Activated CD4-positive, alpha-beta T cell treated with anti-CD3 and anti-CD28 coated beads, Interleukin-2, amount 50 U/mL, for 16 hours (primary cell): ENCODE results near the gene FRMD4A.
"Not testable (repeated sequence)": the region's sequence is repeated elsewhere in the genome, so short reads cannot be mapped to it uniquely, and the experiment has no call there.

Experiments
- DNase-seq: peaks from one replicate; pipeline ENCODE4 v3.0.0-alpha.2; 2020

Gene FRMD4A

DNA sequence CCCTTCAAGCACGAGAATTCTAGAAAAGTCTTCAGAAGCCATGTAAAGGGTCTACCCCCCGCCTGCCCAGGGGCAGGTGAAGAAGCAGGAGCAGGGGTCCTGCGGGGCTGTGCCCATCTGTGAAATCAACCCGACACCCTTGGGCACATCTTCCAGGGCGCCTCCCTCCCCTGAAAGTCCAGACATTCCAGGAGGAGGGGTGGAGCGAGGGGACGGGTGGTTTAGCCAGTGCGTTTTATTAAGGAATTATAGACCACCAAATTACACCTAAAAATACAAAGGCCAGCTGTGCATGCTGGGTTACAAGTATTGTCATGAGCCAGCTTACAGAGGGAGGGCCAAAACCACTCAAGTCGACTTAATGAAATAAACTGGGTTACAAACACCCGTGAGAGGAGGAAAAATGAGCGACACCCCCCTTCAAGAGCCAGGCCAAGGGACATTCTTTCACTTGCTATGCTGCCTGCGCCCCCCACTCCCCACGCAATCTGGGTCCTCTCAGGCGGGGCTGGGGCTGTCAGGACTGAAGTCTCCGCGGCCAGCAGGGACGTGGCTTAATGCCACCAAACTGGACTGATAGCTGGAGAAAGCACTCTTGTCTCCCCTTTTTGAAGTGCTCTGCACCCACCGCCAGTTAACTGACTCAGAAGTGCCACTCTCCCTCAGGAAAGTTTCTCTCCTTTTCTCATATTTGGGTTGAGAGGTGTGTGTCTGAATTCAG, 360.3 kb downstream of the FRMD4A start:
- DNase-seq, result no peak

GRCh38 chr10:13969792-13970140, 361.0 kb downstream of the FRMD4A start:
- DNase-seq, result no peak

DNA sequence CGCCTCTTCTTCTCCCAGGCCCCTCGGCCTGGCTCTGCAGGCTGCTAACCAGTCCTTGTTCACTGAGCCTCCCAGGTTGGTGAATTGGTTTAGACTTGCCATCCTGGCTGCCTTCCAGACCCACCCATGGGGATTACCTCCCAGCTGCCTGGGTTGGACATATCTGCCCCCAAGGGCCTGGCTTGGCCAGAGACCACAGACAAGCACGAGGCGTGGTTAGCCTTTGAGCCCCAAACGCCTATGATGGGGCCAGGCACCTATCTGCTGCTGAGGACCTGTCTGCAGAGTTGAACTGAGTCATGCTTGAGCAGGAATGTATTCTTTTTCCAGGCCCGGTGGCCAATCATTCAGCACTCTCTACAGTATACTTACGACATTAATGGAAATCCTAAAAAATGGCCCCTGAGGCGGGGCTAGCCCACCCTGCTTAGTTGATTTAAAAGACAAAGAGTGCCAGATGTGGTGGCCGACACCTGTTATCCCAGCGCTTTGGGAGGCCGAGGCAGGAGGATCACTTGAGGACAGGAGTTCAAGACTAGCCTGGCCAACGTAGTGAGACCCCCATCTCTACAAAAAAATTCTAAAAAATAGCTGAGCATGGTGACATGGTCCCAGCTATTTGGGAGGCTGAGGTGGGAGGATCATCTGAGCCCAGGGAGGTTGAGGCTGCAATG, 361.5 kb downstream of the FRMD4A start:
- DNase-seq, result no peak

GRCh38 chr10:13961853-13962252, 368.9 kb downstream of the FRMD4A start:
- DNase-seq, result no peak

GRCh38 chr10:13961097-13961496, 369.6 kb downstream of the FRMD4A start:
- DNase-seq, result no peak

GRCh38 chr10:13960603-13961002, 370.1 kb downstream of the FRMD4A start:
- DNase-seq, result no peak

GRCh38 chr10:13959443-13960359, 371.0 kb downstream of the FRMD4A start:
- no peak for DNase-seq

DNA sequence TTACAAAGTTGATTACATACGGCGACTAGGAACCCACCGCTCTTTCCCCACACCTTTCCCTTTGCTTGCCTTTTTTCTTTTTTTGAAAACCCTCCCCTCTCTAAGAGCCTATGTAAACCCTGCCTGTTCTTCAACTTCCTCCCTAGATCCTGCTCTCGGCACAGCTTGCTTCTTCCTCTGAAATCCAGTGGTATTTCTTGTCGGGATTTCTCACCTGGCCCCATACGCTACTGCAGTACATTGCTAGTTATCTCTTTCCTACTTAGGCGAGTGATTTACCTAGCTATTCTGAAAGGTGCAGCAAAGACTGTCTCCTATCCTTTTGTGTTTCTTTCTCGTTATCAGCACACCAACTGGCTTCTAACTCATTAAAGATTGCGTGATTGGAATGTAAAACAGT, 372.9 kb downstream of the FRMD4A start:
- no peak for DNase-seq

DNA sequence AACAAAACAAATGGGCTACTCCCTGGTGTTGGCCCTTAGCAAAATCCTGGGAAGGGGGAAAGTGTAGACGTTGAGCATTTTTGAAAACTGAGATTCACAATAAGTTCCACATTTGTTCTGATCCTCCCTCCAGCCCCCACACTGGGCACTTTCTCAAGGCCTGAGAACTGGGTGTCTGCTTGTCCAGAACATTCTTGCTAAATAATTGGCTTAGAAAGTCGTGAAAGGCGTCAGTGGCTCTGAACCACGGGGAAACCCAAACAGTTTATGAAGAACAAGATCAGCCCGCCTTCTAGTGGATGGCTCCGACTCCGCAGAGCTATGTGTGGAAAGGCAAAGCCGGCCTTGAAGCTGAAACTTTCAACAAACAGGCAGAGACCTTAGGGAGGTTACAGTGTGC, 373.9 kb downstream of the FRMD4A start:
- DNase-seq, result no peak

DNA sequence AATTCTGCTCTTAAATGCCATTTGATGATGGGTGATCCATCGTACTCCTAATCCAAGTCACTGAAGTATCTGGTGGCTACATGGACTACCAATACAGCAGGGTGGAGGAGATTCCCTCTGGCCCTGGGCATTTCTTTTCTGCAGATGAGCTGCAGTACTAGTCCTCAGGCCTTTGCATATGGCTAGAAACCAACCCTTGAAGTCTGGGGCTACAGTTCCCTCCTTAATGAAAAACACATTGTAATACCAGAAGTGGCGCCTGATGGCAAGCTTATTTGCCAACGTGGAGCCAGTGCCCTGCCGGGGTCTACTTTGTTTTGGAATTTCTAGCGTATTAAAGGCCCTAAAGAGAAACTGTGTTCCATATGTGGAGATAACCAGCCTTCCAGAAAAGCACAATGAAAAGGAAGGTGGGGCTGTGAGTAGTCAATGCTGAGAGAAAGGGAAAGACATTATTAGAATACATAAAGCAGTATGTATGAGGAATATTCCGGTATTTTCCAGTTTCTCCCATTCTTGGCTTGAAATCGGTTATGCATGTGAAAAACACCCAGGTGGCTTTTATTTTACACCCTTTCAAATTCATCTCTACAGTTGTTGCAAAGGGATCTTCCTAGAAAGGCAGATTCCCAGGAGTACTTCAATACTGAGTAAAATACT, 375.2 kb downstream of the FRMD4A start:
- no peak for DNase-seq

DNA sequence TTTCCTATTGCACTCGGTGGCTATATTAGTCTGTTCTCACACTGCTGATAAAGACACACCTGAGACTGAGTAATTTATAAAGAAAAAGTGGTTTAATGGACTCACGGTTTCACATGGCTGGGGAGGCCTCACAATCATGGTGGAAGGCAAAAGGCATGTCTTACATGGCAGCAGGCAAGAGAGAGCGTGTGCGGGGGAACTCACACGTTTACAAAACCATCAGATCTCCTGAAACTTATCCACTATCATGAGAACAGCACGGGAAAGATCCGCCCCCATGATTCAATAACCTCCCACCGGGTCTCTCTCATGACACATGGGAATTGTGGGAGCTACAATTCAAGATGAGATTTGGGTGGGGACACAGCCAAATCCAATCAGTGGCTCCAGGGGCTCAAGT, 376.5 kb downstream of the FRMD4A start:
- not testable (repeated sequence) for DNase-seq

- no peak for DNase-seq
Measured at GRCh38 chr10:13953371-13953770, 377.4 kb downstream of the FRMD4A start.

DNA sequence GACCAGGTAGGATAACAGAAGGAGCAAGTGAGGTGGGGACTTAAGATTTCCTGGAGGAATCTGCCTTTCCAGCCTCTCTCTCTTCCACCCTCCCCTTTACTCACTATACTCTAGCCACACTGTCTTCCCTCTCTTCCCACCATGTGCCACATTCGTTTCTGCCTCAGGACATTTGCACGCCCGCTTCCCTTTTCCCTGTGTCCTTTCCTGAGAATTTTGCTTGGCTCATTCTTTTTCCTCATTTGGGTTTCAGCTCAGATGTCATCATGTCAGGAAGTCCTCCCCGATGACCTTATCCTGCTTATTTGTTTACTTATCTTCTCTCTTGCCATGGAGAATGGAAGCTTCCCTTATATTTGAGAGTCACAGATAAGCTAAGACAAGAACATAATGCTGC, 380.2 kb downstream of the FRMD4A start:
- no peak for DNase-seq

DNA sequence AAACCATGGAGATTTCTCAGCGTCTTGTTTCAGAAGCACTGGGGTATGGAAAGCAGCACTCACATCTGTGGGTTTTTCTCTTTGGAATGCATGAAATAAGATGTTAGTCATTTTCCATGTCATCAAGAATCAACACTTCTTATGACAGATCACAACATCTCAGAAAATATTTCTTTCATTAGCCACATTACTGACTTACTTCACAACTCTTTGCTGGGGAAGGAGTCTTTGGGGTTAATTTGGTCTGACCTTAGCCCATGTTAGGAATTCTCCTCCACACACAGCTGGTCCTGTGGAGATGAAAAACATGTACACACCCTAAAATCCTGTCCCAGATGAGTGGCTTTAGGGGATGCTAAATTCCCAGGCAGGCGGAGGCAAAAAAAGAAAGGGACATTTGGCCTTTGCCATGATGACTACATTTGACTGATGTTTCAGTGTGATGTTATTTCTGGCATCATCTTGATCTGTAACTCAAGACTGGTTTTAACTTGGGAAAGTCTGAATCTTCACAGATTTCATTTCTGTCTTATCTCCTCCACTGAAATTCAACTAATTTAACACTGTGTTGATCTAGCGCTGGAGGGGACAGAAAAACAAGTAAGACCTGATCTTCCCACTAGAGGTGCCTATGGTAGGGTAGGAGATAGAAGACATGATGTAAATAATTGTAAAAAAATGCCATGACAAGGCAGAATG, 380.7 kb downstream of the FRMD4A start:
- DNase-seq, result no peak

DNA sequence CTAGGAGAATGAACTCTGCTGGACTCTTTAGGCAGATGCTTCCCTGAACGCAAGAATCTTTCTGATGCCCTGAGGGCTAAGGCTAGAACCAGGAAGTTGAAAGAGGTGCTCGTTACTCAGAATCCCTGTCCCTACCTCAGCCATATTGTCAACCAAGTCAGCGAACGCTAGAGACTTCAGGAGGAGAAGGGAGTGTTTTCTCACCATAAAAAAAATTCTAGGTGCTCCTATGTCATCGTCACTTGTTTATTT, 384.6 kb downstream of the FRMD4A start:
- DNase-seq, result no peak

GRCh38 chr10:13945390-13946208, 385.1 kb downstream of the FRMD4A start:
- DNase-seq, result no peak

DNA sequence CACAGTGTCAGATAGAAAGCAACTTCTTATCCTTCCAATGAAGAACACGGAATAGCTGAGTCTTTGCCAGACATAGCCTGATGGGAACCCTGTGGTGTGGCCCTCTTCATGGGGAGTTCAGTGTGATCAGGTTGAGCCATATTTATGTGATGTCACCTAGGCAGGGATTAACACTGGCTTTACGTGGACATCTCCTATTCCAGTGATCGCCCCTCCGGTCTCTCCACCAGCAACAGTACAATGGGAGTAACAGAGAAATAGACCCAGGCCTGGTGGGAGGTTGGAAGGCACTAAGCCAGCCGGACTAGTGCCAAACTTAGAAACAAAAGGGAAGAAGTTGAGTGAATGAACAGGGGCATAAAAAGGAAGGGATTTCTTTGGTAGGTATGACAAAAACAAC, 385.9 kb downstream of the FRMD4A start:
- DNase-seq, result no peak

DNA sequence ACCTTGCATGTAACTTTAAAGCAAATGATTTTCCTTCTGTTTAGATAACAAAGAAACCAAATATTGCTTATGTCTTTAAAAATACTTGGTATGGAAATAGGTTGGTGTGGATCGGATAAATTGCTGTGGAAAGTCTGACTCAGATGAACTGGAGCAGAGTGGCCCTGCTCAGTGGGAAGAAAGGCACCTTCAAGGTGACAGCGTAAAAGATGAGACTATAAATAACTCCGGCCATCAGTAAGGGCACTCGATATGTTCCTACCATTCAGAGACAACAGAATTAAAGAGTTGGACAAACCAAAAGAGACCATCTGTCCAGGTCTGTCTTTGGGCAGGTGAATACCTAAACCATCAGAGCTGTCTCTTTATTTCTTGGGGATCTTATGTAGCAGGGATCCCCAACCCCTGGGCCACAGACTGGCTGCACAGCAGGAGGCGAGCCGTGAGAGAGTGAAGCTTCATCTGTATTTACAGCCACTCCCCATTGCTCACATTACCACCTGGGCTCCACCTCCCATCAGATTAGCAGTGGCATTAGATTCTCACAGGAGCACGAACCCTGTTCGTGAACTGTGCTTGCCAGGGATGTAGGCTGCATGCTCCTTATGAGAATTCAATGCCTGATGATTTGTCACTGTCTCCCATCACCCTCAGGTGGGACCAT, 386.9 kb downstream of the FRMD4A start:
- DNase-seq, result no peak

DNA sequence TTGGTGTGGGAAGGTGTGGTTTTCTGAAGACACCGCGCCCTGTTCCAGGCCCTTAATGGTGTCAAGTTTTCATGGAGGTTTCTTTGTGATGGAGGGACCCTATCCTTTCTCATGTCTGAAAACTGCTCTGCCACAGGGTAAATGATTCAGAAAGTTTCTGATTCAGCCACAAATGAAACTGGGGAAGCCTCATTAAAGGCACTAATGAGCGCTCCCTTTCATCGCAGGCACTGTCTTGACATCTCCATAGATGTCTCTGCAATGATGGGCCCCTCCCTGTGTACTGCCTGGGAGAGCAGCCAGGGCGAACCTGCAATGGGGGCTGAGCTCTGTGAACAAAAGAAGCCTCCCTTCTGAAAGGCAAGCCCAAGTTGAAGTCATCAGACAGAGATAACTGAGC, 388.7 kb downstream of the FRMD4A start:
- no peak for DNase-seq

GRCh38 chr10:13939391-13939790, 391.3 kb downstream of the FRMD4A start:
- no peak for DNase-seq

DNA sequence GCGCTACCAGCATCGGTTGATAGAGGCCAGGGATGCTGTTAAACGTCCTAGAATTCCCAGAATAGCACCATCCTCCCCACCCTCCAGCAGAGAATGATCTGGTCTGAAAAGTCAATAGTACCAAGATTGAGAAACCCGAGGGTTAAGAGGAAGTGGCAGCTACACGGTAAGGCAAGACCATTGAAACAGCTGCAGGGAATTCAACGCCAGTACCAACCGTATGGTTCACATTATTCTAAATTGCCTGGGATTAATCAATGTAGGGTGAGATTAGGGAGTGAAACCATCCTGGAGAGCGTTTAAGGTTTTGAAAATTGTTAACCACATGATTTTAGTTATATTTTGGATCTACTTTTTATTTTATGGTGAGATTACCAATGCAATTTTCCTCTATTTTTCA, 391.8 kb downstream of the FRMD4A start:
- no peak for DNase-seq
